KMS-11 (cell line): ENCODE results near the gene KLHL29.

Source experiments
- H2AFZ ChIP-seq: fragments of 200-600 bp; sonication (generic); 2 replicates; pipeline ENCODE4 v1.6.1; 2016; ENCODE audit warnings: antibody characterized with exemption, mixed run types, low read depth
- H3K27ac ChIP-seq: fragments of 200-600 bp; sonication (generic); 2 replicates; pipeline ENCODE4 v1.6.1; 2016; ENCODE audit warnings: mild to moderate bottlenecking, mixed run types
- H3K27me3 ChIP-seq: fragments of 200-600 bp; sonication (generic); 2 replicates; pipeline ENCODE4 v1.6.1; 2017; ENCODE audit warnings: mild to moderate bottlenecking, low read depth, mixed run types, moderate library complexity; ENCODE audit not compliant: insufficient read depth
- H3K36me3 ChIP-seq: fragments of 200-600 bp; sonication (generic); 2 replicates; pipeline ENCODE4 v1.6.1; 2017; ENCODE audit warnings: mild to moderate bottlenecking, mixed run types; ENCODE audit not compliant: insufficient read depth
- H3K4me1 ChIP-seq: fragments of 200-600 bp; sonication (generic); 2 replicates; pipeline ENCODE4 v1.6.1; 2016; ENCODE audit warnings: mild to moderate bottlenecking, low read depth, mixed run types; ENCODE audit not compliant: poor library complexity, severe bottlenecking
- H3K4me2 ChIP-seq: fragments of 200-600 bp; sonication (generic); 2 replicates; pipeline ENCODE4 v1.7.0; 2016; ENCODE audit warnings: mild to moderate bottlenecking, mixed run types
- H3K4me3 ChIP-seq: fragments of 200-600 bp; sonication (generic); IDR thresholded peaks from 2 replicates; pipeline ENCODE4 v1.6.1; 2017; ENCODE audit warnings: low read depth, low read length, mixed read lengths; ENCODE audit not compliant: insufficient read depth
- H3K79me2 ChIP-seq: fragments of 200-600 bp; sonication (generic); 2 replicates; pipeline ENCODE4 v1.6.1; 2016; ENCODE audit warnings: low read depth, mixed run types; ENCODE audit not compliant: insufficient read depth
- H3K9ac ChIP-seq: fragments of 200-600 bp; sonication (generic); 2 replicates; pipeline ENCODE4 v1.6.1; 2016; ENCODE audit warnings: mild to moderate bottlenecking, mixed run types
- H4K20me1 ChIP-seq: fragments of 200-600 bp; sonication (generic); 2 replicates; pipeline ENCODE4 v1.6.1; 2016; ENCODE audit warnings: mild to moderate bottlenecking, mixed run types; ENCODE audit not compliant: insufficient read depth
- CTCF ChIP-seq: fragments of 200-600 bp; sonication (generic); conservative IDR thresholded peaks from 2 replicates; pipeline ENCODE4 v1.6.1; 2017; ENCODE audit warnings: low read depth, mild to moderate bottlenecking, antibody characterized with exemption, low read length, moderate library complexity, mixed read lengths

KLHL29 gene

GRCh38 chr2:23426263-23426905 is 41.4 kb downstream of the KLHL29 start:
- no peaks in the 10 kb centered on the region for H3K27me3 ChIP-seq
- no peak for TF ChIP-seq CTCF

GRCh38 chr2:23427350-23427749 is 42.4 kb downstream of the KLHL29 start:
- Histone ChIP-seq H3K4me3 (no peak overlapping the region), H3K27ac (no peak overlapping the region), H3K4me2 (no peak overlapping the region), H3K4me1 (no peaks in the 10 kb centered on the region), H4K20me1 (no peaks in the 10 kb centered on the region), H3K27me3 (no peaks in the 10 kb centered on the region), H3K36me3 (no peaks in the 10 kb centered on the region), H3K79me2 (no peaks in the 10 kb centered on the region), H3K9ac (no peak overlapping the region), H2AFZ (no peak overlapping the region)
- no peak for TF ChIP-seq CTCF

More at GRCh38 chr2:23426263-23426905, 41.4 kb downstream of the KLHL29 start:
- Histone ChIP-seq H3K4me2 (no peak overlapping the region), H3K27ac (no peak overlapping the region), H3K9ac (no peak overlapping the region), H3K4me1 (no peaks in the 10 kb centered on the region), H3K79me2 (no peaks in the 10 kb centered on the region), H2AFZ (no peak overlapping the region), H3K4me3 (no peak overlapping the region), H4K20me1 (no peaks in the 10 kb centered on the region), H3K36me3 (no peaks in the 10 kb centered on the region)

- no peaks in the 10 kb centered on the region for H3K27me3 ChIP-seq
- TF ChIP-seq CTCF = no peak
- H3K4me1 ChIP-seq = no peaks in the 10 kb centered on the region
- no peaks in the 10 kb centered on the region for H3K36me3 ChIP-seq
- no peak overlapping the region for H3K9ac ChIP-seq
- H3K27ac ChIP-seq = no peak overlapping the region
- no peak overlapping the region for H3K4me3 ChIP-seq
- no peaks in the 10 kb centered on the region for H4K20me1 ChIP-seq
- H3K79me2 ChIP-seq = no peaks in the 10 kb centered on the region
- H2AFZ ChIP-seq = no peak overlapping the region
- H3K4me2 ChIP-seq = no peak overlapping the region
Observed at GRCh38 chr2:23427976-23428375, 43.0 kb downstream of the KLHL29 start.

GRCh38 chr2:23429036-23429435 is 44.1 kb downstream of the KLHL29 start:
- H3K27me3 ChIP-seq = no peaks in the 10 kb centered on the region
- TF ChIP-seq CTCF = no peak
- no peaks in the 10 kb centered on the region for H3K79me2 ChIP-seq

More at GRCh38 chr2:23429036-23429435, 44.1 kb downstream of the KLHL29 start:
- Histone ChIP-seq H2AFZ (no peak overlapping the region), H3K4me1 (no peaks in the 10 kb centered on the region), H4K20me1 (no peaks in the 10 kb centered on the region), H3K36me3 (no peaks in the 10 kb centered on the region), H3K9ac (no peak overlapping the region), H3K4me2 (no peak overlapping the region), H3K4me3 (no peak overlapping the region), H3K27ac (no peak overlapping the region)
